GM21737 (cell line): ENCODE results near the gene TMEM132D.

Experiments
- ATAC-seq: cut with Tn5 transposase; IDR thresholded peaks from one replicate; pipeline ENCODE4 v1.9.1; 2021; ENCODE audit warnings: mild to moderate bottlenecking, moderate library complexity; ENCODE audit not compliant: unreplicated experiment

TMEM132D gene

GRCh38 chr12:129606239-129606638, 297.6 kb downstream of the TMEM132D start:
- ATAC-seq: no peak

GRCh38 chr12:129605666-129606065, 298.2 kb downstream of the TMEM132D start:
- ATAC-seq: no peak

- no peak for ATAC-seq
These were observed 299.3 kb downstream of the TMEM132D start for GRCh38 chr12:129604506-129604905.

GRCh38 chr12:129599406-129599805, 304.4 kb downstream of the TMEM132D start:
- no peak for ATAC-seq

GRCh38 chr12:129594098-129594497, 309.7 kb downstream of the TMEM132D start:
- ATAC-seq: no peak

GRCh38 chr12:129592449-129592848, 311.4 kb downstream of the TMEM132D start:
- ATAC-seq: no peak

GRCh38 chr12:129589503-129589902, 314.3 kb downstream of the TMEM132D start:
- ATAC-seq: no peak

GRCh38 chr12:129588142-129588541, 315.7 kb downstream of the TMEM132D start:
- ATAC-seq: no peak

- ATAC-seq: no peak
These were observed 318.5 kb downstream of the TMEM132D start for GRCh38 chr12:129585296-129585695.

- no peak for ATAC-seq
These were observed 323.9 kb downstream of the TMEM132D start for GRCh38 chr12:129579879-129580278.

GRCh38 chr12:129571901-129572494, 331.8 kb downstream of the TMEM132D start:
- no peak for ATAC-seq

- ATAC-seq: no peak
These were observed 332.9 kb downstream of the TMEM132D start for GRCh38 chr12:129570796-129571400.

GRCh38 chr12:129566800-129567199, 337.0 kb downstream of the TMEM132D start:
- no peak for ATAC-seq

GRCh38 chr12:129564768-129565167, 339.1 kb downstream of the TMEM132D start:
- ATAC-seq: no peak

GRCh38 chr12:129563266-129563665, 340.6 kb downstream of the TMEM132D start:
- no peak for ATAC-seq

GRCh38 chr12:129561304-129561703, 342.5 kb downstream of the TMEM132D start:
- ATAC-seq: no peak

- ATAC-seq: no peak
These were observed 344.0 kb downstream of the TMEM132D start for GRCh38 chr12:129559776-129560175.

- no peak for ATAC-seq
These were observed 345.8 kb downstream of the TMEM132D start for GRCh38 chr12:129558036-129558435.

GRCh38 chr12:129556082-129556481, 347.7 kb downstream of the TMEM132D start:
- ATAC-seq: no peak

- no peak for ATAC-seq
These were observed 350.7 kb downstream of the TMEM132D start for GRCh38 chr12:129552996-129553750.

GRCh38 chr12:129551441-129551840, 352.4 kb downstream of the TMEM132D start:
- no peak for ATAC-seq

- ATAC-seq: no peak
These were observed 353.5 kb downstream of the TMEM132D start for GRCh38 chr12:129550353-129550752.
